ENCODE results near the gene CREB5.

- TF ChIP-seq POLR2A (IDR thresholded peaks at IDR 0.05) (no peak), CTCF (IDR thresholded peaks at IDR 0.05) (no peak)
Observed at GRCh38 chr7:28701731-28702130, 289.4 kb downstream of the CREB5 start.

All from breast epithelium (tissue), 3 donors.